ENCODE results near the gene RNF166. TPM values are rescaled to one million over a fixed set of nuclear protein-coding genes. Genes with fewer than 3 reads are reported as not detected.

Gene RNF166
- total RNA-seq, 2 experiments from 2014 or later, result 334 to 355 TPM

DNA sequence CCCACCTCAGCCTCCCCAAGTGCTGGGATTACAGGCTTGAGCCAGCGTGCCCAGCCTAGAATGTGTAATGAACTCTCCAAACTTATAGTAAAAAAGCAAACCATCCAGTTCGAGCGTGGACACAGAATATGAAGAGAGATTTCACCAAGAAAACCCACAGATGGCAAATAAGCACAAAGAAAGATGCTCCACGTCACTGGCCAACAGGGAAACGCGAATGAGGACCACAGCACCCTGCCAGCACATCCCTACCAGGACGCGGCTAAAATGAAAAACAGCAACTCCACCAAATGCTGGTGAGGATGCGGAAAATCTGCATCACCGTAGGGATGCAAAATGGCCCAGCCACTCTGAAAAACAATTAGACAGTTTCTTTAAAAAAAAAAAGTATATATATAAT lies 44.7 kb downstream of the RNF166 start:
- Mint-ChIP-seq H3K27me3 (no peaks in the 10 kb centered on the region), H3K9me3 (no peaks in the 10 kb centered on the region), H3K4me3 (peak overlapping the region; percentile 32), H3K36me3 (ENCODE audit: low read depth) (peaks cover 6% of the 10 kb centered on the region), H3K27ac (peak overlapping the region; percentile 91), H3K4me1 (ENCODE audit: low read depth) (peaks cover 17% of the 10 kb centered on the region)
- intact Hi-C loops (cut with DNase I, micrococcal nuclease), result no loop called here
- H3K27ac ChIP-seq (ENCODE audit: low read depth in 1 of 2, low read length in 2 of 2), result no peak overlapping the region
- POLR2A ChIA-PET, result interaction anchor here (1.1 to 2.1 kb wide), 2 partner anchors 20 to 22 kb away, joined by 3 to 5 read pairs; no protein-coding TSS in a partner anchor
- TF ChIP-seq CTCF (IDR thresholded peaks at IDR 0.05), result no peak
- ATAC-seq (ENCODE audit: poor library complexity) (no peak), DNase-seq (no peak)
- no peaks in the 10 kb centered on the region for H3K9me3 ChIP-seq (ENCODE audit: control insufficient read depth in 1 of 2, insufficient read depth in 1 of 2, low read length in 2 of 2)
- CTCF ChIA-PET, result no interaction called here
- no peaks in the 10 kb centered on the region for H3K27me3 ChIP-seq (ENCODE audit: control insufficient read depth in 1 of 2, insufficient read depth in 2 of 2, low read length in 2 of 2)
- no peak overlapping the region for H3K4me3 ChIP-seq (ENCODE audit: low read length)
- peaks cover 7% of the 10 kb centered on the region for H3K36me3 ChIP-seq (ENCODE audit: insufficient read depth, low read length)
- H3K4me1 ChIP-seq (ENCODE audit: insufficient read depth, low read length), result peaks cover 19% of the 10 kb centered on the region

DNA sequence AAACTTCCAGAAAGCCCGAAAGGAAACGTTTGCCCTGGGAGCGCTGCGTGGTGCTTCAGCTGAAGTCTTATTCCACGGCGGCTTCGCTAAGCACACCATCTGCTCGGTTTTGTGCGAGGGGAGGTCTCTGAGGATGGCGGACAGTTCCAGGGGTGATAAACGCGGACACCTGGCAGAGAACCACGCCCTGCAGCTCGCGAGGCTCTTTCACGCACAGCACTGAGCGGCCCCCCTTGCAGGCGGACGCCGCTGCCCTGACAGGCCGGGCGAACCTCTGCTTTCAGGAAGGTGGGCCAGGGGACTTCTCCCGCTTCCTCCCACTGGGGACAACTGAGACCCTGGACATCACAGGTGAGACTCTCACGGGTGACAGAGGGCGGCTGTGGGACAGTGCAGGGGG lies 47.0 kb downstream of the RNF166 start:
- H3K27me3 ChIP-seq (ENCODE audit: control insufficient read depth in 1 of 2, insufficient read depth in 2 of 2, low read length in 2 of 2), result no peaks in the 10 kb centered on the region
- DNase-seq, result no peak
- no peak overlapping the region for H3K27ac ChIP-seq (ENCODE audit: low read depth in 1 of 2, low read length in 2 of 2)
- ChIA-PET CTCF (no interaction called here), POLR2A (no interaction called here)
- no peak overlapping the region for H3K4me3 Mint-ChIP-seq
- no peak for TF ChIP-seq CTCF (IDR thresholded peaks at IDR 0.05)
- H3K4me1 ChIP-seq (ENCODE audit: insufficient read depth, low read length), result peaks cover 18% of the 10 kb centered on the region
- H3K4me1 Mint-ChIP-seq (ENCODE audit: low read depth), result peaks cover 10% of the 10 kb centered on the region
- no peak for ATAC-seq (ENCODE audit: poor library complexity)
- H3K36me3 Mint-ChIP-seq (ENCODE audit: low read depth), result peaks cover 11% of the 10 kb centered on the region
- no peaks in the 10 kb centered on the region for H3K9me3 ChIP-seq (ENCODE audit: control insufficient read depth in 1 of 2, insufficient read depth in 1 of 2, low read length in 2 of 2)
- H3K27me3 Mint-ChIP-seq, result no peaks in the 10 kb centered on the region
- peaks cover 12% of the 10 kb centered on the region for H3K36me3 ChIP-seq (ENCODE audit: insufficient read depth, low read length)
- no peak overlapping the region for H3K4me3 ChIP-seq (ENCODE audit: low read length)
- no peaks in the 10 kb centered on the region for H3K9me3 Mint-ChIP-seq
- intact Hi-C loops (cut with DNase I, micrococcal nuclease), result no loop called here
- no peak overlapping the region for H3K27ac Mint-ChIP-seq

DNA sequence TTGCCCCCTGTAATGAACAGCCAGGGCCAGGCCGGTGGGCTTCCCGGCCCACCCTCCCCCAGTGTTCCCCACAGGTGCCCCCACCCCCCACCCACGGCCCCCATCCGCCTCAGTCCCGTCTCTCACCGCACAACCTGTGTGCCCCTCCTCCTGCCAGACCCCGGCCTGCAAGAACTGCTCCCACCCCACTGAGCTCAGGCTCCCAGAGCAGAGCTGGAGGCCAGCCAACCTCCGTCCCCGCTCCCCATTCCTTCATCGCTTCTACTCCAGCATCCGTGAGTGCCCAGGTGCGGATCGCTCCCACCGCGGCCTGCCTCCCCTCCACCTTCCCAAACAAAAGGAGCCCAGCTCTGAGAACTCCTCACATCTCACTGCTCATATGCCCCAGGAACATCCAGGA lies 47.5 kb downstream of the RNF166 start:
- Mint-ChIP-seq H3K4me3 (no peak overlapping the region), H3K36me3 (ENCODE audit: low read depth) (peaks cover 11% of the 10 kb centered on the region), H3K9me3 (no peaks in the 10 kb centered on the region), H3K27ac (no peak overlapping the region), H3K4me1 (ENCODE audit: low read depth) (peaks cover 10% of the 10 kb centered on the region), H3K27me3 (no peaks in the 10 kb centered on the region)
- ChIA-PET CTCF (no interaction called here), POLR2A (no interaction called here)
- DNase-seq, result no peak
- no peak overlapping the region for H3K27ac ChIP-seq (ENCODE audit: low read depth in 1 of 2, low read length in 2 of 2)
- intact Hi-C loops (cut with DNase I, micrococcal nuclease), result no loop called here
- no peaks in the 10 kb centered on the region for H3K9me3 ChIP-seq (ENCODE audit: control insufficient read depth in 1 of 2, insufficient read depth in 1 of 2, low read length in 2 of 2)
- H3K27me3 ChIP-seq (ENCODE audit: control insufficient read depth in 1 of 2, insufficient read depth in 2 of 2, low read length in 2 of 2), result no peaks in the 10 kb centered on the region
- no peak overlapping the region for H3K4me3 ChIP-seq (ENCODE audit: low read length)
- peaks cover 13% of the 10 kb centered on the region for H3K36me3 ChIP-seq (ENCODE audit: insufficient read depth, low read length)
- no peak for ATAC-seq (ENCODE audit: poor library complexity)
- H3K4me1 ChIP-seq (ENCODE audit: insufficient read depth, low read length), result peaks cover 14% of the 10 kb centered on the region
- no peak for TF ChIP-seq CTCF (IDR thresholded peaks at IDR 0.05)

Data from CD4-positive, alpha-beta T cell (primary cell).